Testis (tissue), 2 donors: ENCODE results near the gene KRT23.

ENCODE experiments used
- CTCF ChIP-seq, 3 experiments: fragments of 450-650 bp in 2 of 3; fragments of 200-600 bp in 1 of 3; sonication (generic) in 1 of 3; IDR thresholded peaks; one replicate each; pipeline ENCODE4 v1.5.1; 2016 to 2019; ENCODE audit warnings: antibody characterized with exemption in 3 of 3, mild to moderate bottlenecking in 2 of 3, moderate library complexity in 1 of 3
- POLR2A ChIP-seq: fragments of 450-650 bp; IDR thresholded peaks from one replicate; pipeline ENCODE4 v1.6.1; 2017; ENCODE audit warnings: antibody characterized with exemption, mild to moderate bottlenecking, moderate library complexity

- TF ChIP-seq POLR2A: no peak
- TF ChIP-seq CTCF (IDR thresholded peaks at IDR 0.05): no peak
These were observed 34.9 kb downstream of the KRT23 start for GRCh38 chr17:40902498-40902897.
